Kasumi-1 (cell line): Measurements from ENCODE around the gene PHLDA1.
"Not testable (repeated sequence)": the region's sequence is repeated elsewhere in the genome, so short reads cannot be mapped to it uniquely, and the experiment has no call there.

Experiments
- DNase-seq, 2 experiments: peaks; one replicate each; lab custom pipeline; 2025; lab: John Stamatoyannopoulos, UW

Gene PHLDA1

GRCh38 chr12:75985566-75985965, 46.0 kb downstream of the PHLDA1 start:
- DNase-seq: no peak

- no peak for DNase-seq
These were observed 46.9 kb downstream of the PHLDA1 start for GRCh38 chr12:75984577-75985182.

- not testable (repeated sequence) for DNase-seq
These were observed 47.7 kb downstream of the PHLDA1 start for GRCh38 chr12:75983851-75984250.

- no peak for DNase-seq
These were observed 48.5 kb downstream of the PHLDA1 start for GRCh38 chr12:75982979-75983660.

GRCh38 chr12:75982169-75982564, 49.4 kb downstream of the PHLDA1 start:
- no peak for DNase-seq

DNA sequence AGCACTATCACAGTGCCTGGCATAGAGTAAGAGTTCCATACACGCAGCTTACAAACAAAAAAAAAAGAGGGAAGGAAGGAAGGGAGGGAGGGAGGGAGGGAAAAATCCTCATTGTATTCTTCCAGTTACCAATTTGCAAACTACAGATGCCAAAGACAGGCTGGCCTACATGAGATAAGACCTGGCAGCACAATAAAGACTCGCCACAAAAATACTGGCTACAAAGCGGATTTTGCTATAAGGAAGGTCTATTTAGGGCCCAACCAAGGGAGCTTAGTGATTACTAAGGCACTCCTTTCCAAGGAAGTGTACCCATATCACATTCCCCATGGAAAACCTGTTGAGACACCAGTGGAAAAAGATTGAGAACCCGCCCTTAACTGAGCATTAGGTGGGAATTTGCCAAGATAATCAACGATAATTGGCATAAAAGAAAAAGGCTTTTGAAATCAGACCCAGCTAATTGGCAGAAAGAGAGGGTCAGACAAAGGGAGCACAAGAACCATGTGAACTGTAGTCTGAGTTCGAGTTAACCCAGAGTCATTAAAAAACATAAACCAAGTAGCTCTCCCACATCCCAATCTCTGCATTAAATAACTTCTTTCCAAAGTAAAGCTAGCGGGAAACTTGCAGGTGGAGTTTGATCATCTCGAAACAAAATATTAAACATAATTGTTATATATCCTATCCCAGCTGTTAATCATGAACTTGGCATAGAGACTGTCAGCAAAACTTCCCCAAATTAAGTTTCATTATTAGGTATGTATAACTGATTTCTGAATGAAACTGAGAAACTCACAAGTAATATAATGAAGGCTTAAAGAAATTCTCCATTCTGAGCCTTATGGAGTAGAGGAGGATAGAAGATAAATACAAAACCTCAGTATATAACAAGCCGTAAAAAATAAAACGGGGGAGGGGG, 50.1 kb downstream of the PHLDA1 start:
- no peak for DNase-seq

GRCh38 chr12:75979181-75979580, 52.4 kb downstream of the PHLDA1 start:
- DNase-seq: no peak

GRCh38 chr12:75978677-75979076, 52.9 kb downstream of the PHLDA1 start:
- DNase-seq: no peak

GRCh38 chr12:75977952-75978671, 53.5 kb downstream of the PHLDA1 start:
- DNase-seq: peak; percentile 97

DNA sequence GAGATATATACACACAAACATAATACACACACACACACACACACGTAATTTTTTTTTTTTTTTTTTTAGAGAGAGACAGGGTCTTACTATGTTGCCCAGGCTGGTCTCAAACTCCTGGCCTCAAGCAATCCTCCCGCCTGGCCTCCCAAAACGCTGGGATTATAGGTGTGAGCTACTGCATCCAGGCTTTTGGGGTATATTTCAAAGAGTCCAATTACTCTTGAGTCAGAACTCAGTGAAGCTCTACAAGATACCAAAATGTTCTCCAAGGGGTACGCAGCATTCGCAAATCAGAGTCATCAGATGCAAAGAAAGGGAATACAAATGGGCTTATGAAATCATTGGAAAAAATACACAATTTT, 54.0 kb downstream of the PHLDA1 start:
- no peak for DNase-seq

DNA sequence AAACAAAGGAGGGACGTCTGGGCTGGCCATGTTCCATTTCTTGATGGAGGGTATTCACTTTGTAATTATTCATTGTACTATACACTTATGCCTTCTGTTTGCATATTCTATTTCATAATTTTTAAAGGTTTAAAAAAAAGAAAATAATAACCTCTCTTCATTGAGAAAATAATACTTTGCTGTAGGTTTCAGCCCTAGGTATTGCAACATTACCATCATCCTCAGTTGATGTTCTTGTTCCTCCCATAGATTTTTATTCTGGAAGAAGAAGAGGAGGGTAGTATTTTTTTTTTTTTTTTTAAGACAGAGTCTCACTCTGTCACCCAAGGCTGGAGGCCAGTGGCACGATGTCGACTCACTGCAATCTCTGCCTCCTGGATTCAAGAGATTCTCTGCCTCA, 54.7 kb downstream of the PHLDA1 start:
- DNase-seq: no peak

- no peak for DNase-seq
These were observed 55.5 kb downstream of the PHLDA1 start for GRCh38 chr12:75976113-75976512.

GRCh38 chr12:75975702-75976101, 55.9 kb downstream of the PHLDA1 start:
- peak in 1 of 2 experiments; percentile 11 for DNase-seq
